GM12872 (cell line): ENCODE measurements around the gene INPP5F.

Experiments used
- TF ChIP-seq, protein P1 (sequence below): IDR thresholded peaks from 3 replicates; pipeline ENCODE4 v1.5.1; 2011; ENCODE audit warnings: low read depth, mild to moderate bottlenecking, low read length, moderate library complexity; ENCODE audit not compliant: insufficient read depth

The INPP5F gene

DNA sequence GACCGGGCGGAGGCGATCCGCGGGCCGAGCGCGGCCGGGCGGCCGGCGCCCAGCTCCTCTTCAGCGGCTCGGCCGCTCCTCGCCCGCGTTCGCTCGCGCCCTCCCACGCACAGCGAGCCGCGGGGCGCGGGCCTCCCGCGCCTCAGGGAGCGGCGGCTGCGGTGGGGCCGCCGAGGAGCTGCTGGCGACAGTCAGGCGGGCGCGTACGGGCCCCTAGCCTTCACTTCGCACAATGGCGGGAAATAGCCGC lies 146.7 kb downstream of the INPP5F start, which contains the start of gene MCMBP:
Gene MCMBP (minus strand): TSS at position 234 of the 250 bp plus-strand sequence. CDS start 259 bp downstream, outside the sequence.
- TF ChIP-seq, protein P1, sequence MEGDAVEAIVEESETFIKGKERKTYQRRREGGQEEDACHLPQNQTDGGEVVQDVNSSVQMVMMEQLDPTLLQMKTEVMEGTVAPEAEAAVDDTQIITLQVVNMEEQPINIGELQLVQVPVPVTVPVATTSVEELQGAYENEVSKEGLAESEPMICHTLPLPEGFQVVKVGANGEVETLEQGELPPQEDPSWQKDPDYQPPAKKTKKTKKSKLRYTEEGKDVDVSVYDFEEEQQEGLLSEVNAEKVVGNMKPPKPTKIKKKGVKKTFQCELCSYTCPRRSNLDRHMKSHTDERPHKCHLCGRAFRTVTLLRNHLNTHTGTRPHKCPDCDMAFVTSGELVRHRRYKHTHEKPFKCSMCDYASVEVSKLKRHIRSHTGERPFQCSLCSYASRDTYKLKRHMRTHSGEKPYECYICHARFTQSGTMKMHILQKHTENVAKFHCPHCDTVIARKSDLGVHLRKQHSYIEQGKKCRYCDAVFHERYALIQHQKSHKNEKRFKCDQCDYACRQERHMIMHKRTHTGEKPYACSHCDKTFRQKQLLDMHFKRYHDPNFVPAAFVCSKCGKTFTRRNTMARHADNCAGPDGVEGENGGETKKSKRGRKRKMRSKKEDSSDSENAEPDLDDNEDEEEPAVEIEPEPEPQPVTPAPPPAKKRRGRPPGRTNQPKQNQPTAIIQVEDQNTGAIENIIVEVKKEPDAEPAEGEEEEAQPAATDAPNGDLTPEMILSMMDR = no peak

DNA sequence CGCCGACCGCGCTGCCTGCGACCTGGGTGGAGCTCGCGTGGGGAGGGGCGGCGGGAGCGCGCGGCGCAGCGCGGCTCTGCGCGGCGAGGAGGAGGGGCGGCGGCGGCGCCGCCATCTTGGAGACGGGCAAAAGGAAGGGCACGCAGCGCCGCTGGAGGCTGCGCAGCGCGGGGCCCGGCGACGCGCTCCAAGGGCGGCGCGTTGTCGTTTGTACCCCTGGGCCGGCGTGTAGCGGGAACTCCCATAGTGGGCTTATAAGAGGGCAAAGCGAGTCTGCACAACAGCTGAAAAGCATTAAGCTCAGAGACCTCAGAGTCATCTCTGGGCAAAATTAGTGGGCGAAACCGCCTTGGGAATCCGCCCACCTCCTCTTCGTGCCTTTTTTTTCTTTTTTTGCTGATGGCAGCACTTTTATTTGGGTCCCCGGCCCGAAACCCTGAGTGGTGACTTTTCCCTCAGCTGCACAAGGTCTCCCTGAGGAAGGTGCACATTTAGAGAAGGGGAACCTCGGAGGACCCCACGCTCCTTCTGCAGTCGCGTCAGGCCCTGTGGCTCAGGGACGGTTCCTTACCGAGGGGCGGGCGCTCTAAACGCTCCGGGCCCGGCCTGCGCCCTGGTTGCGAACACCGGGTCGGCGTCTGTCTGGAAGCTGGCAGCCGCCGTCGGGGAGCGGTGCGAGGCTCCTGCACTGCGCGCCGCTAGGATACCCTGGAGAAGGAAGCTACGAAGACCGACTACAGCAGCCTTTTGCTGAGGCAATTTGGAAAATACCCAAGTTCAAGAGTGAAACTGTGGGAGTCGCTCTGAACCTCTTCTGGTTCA lies 147.2 kb downstream of the INPP5F start:
- TF ChIP-seq, protein P1 = no peak

DNA sequence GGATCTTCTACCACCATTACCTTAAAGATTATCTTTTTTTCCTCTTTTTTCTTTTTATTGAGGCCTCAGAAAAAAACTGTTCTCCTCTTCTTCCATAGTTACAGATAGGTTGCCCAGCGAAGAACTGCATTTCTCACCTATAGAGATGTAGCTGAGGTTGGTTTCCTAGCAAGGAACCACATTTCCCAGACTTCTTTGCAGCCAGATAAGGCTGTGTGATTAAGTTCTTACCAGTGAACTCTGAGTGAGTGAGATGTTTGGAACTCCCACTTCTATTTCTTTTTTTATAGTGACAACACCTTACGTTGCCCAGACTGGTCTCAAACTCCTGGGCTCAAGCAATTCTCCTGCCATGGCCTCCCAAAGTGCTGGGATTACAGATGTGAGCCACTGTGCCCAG lies 152.7 kb downstream of the INPP5F start:
- TF ChIP-seq, protein P1 = no peak
